GM20000 (cell line): ENCODE data around the gene CNST.
A peak's percentile ranks its signal among the peaks of the same experiment; 100 is the strongest.

ENCODE experiments used
- DNase-seq: peaks from one replicate; pipeline ENCODE4 v3.0.0; 2012; ENCODE audit warnings: low spot score
- TF ChIP-seq, protein P1 (sequence below): IDR thresholded peaks from 2 replicates; pipeline ENCODE4 v1.5.1; 2012; ENCODE audit warnings: mild to moderate bottlenecking, control low read depth; ENCODE audit errors: extremely low read depth, missing control alignments

Gene CNST

DNA sequence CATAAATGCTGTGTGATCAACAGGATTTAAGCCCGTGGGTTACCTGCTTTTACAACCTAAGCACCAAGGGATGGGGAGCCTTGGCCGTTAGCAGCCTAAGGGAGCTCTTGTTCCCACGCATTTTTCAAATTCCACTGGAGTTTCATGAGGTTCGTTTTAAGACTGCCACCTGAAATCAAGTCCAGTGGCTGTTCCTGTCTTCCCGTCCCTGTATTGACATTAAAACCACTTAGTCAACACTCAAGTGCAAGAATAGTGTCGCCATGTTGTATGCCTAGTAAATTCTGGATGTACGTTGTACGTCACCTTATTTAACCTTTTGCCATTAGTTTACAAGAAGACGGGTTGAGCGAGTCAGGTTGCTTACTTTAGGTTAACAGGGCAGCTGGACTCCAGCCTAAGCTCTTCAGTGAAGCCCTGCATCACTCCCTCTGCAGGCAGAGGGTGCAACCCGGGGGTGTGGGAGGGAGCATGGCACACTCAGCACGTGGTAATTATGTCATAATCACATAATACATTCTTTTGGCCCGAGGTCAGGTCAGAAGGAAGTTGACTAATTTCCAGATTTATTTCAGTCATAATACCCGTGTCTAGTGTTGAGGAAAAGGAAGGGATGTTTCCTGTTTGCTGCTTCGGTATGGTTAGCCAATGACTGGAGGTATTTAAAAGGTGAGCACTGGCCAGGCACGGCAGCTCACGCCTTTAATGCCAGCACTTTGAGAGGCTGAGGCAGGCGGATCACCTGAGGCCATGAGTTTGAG lies 42.5 kb downstream of the CNST start:
- TF ChIP-seq, protein P1, sequence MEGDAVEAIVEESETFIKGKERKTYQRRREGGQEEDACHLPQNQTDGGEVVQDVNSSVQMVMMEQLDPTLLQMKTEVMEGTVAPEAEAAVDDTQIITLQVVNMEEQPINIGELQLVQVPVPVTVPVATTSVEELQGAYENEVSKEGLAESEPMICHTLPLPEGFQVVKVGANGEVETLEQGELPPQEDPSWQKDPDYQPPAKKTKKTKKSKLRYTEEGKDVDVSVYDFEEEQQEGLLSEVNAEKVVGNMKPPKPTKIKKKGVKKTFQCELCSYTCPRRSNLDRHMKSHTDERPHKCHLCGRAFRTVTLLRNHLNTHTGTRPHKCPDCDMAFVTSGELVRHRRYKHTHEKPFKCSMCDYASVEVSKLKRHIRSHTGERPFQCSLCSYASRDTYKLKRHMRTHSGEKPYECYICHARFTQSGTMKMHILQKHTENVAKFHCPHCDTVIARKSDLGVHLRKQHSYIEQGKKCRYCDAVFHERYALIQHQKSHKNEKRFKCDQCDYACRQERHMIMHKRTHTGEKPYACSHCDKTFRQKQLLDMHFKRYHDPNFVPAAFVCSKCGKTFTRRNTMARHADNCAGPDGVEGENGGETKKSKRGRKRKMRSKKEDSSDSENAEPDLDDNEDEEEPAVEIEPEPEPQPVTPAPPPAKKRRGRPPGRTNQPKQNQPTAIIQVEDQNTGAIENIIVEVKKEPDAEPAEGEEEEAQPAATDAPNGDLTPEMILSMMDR: no peak

DNA sequence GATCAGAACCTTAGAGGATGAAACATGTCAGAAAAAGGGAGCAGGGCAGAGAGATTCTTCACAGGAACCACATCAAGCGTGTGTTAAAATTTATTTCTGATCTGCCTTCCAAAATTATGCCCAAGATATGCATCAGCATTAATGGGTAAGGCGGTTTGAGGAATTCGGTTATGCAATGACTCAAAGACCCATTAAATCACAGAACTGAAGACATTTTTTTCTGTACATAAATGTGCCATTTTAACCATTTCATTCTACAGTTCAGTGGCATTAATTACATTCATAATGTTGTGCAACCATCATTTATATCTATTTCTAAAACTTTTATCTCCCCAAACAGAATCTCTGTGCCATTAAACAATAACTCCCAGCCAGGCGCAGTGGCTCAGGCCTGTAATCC lies 43.4 kb downstream of the CNST start:
- TF ChIP-seq, protein P1: no peak
- no peak for DNase-seq

More for the DNA sequence above, 42.5 kb downstream of the CNST start:
- DNase-seq: peak; percentile 37

DNA sequence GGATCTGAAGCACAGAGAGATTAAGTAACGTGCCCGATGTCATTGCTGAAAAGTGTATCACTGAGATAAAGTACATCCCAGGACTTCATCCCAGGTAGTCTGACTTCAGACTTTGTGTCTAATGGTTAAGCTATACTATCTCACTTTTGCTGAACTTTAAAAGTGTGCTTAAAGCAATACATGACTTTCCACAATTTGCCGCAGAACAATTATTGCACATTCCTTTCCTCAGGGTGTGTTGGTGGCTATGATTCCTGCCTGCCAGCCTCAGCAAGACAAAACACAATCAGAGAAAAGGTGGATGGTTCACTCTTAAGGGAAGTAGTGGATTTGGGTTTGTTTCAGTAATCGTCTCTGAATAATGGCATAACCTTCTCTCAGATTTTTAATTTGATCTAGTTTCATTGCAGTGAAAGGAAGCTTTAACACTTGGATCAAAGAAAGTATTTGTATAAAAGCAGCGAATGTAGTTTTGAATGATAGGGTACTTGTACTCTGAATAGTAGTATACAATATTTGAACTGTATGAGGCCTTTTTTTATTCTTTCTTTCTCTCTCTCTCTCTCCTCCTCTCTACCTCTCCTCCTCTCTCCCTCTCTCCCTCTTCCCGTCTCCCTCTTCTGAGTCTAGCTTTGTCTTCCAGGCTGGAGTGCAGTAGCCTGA lies 47.0 kb downstream of the CNST start:
- no peak for DNase-seq
- TF ChIP-seq, protein P1: no peak

DNA sequence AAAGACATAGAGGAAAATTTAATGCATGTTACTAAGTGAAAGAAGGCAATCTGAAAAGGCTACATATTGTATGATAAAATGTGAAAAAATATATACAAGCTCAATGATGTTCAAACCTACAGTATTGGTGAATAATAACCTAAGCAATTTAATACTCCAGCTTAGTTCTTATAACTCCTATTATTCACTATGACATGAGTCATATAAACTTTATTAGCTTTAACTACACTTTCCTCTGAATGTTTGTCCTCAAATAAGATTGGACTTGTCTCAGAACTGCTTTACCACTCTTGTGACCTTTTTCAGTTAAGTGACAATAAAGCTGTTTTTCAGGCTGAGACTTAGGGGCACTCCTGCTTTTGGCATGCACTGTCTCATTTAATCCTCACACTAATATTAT lies 50.9 kb downstream of the CNST start:
- TF ChIP-seq, protein P1: no peak
- no peak for DNase-seq

DNA sequence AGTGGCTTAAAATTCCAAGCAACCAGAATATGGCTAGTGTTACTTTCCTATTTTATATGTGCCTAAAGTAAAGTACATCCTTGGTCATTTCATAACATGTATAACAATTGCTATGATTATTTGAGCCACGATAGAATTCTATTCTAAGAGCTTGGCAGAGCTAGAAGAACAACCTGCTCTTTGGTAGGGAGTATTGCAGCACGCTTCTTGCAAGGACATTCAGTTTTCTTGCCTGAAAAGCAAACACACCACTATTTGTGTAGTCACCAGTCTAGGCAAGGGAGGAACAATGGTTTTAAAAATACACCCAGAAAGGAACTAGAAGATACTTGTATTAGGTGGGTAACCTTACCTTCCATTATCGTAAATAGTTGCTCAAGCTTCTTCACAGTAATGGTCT lies 51.5 kb downstream of the CNST start:
- DNase-seq: no peak
- TF ChIP-seq, protein P1: no peak

DNA sequence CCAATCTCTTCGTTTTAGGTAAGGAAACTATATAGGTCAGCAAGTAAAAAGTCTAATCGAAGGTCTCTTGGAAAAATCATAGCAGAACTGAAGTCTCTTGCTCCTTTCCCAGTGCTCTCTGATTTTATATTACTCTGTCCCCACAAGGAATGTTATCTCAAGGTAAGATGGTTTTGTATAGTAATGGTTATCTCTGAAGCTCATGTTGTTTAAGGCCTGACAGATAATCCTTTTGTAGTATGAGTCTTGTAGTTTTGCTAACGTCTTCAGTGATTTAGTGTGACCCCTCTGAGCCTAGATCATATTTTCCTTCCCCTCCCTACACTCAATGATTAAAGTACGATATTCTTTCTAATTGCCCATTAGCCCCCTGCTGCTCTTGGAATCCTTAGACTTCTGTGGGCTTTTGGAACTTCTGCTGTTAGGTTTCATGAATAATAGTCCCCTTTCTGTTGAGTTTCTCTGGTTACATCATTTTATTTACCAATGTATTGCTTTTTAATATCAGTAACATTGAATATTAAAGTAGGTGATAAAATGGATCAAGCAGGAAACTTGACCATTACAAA lies 52.1 kb downstream of the CNST start:
- no peak for DNase-seq
- TF ChIP-seq, protein P1: no peak

DNA sequence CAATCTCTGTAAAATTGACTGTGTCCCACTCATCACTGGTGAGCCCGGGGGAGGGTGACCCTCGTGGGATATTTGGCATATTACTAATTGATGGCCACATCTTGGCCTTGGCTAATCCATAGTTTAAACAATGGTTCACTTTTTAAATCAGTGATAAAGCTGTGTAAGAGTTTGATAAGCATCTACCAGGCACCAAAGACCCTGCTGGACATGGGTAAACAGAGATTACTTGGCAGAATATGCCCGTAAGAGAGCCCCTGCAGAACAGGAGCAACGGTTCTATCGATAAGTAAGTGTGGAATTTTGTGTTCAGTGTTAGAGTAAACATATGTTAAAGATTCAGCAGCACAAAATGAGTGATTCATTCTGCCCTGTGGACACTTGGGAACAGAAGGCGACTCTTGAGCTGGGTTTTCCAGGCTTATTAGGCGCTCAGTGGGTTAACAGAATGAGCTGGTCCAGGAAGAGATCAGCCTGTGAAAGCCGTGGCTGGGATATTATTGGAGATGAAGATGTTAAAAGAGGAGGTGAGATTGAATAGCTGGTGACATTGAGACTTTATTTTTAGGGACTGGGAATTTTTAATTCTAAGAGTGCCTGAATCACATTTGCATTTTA lies 55.9 kb downstream of the CNST start:
- TF ChIP-seq, protein P1: no peak
- no peak for DNase-seq
